Stimulated activated naive B cell treated with anti-CD40 and anti-IgM and Interleukin-4, amounts not matched to agents 10 μg/mL and 1 μg/mL and 100 μg/mL, for 72 hours (primary cell): Measurements from ENCODE around the gene SLC18A3.
A peak's percentile ranks its signal among the peaks of the same experiment; 100 is the strongest.

Source experiments
- ATAC-seq, 2 donors: fragments of 150-1000 bp; cut with Tn5 transposase; replicated peaks; 2 replicates each; pipeline ENCODE4 v1.10.0; 2021; ENCODE audit warnings: moderate library complexity in 1 of 2
- DNase-seq: peaks from one replicate; pipeline ENCODE4 v3.0.0; 2021
- H3K27ac Mint-ChIP-seq: one replicate; pipeline ENCODE4 v1.8.0; 2022; ENCODE audit warnings: mild to moderate bottlenecking, mixed read lengths
- H3K27me3 Mint-ChIP-seq, 2 donors: one replicate each; pipeline ENCODE4 v1.8.0; 2022; ENCODE audit warnings: mixed read lengths in 2 of 2
- H3K36me3 Mint-ChIP-seq, 2 donors: one replicate each; pipeline ENCODE4 v1.8.0; 2022; ENCODE audit warnings: mixed read lengths in 2 of 2, mild to moderate bottlenecking in 1 of 2
- H3K4me1 Mint-ChIP-seq, 2 donors: one replicate each; pipeline ENCODE4 v1.8.0; 2022; ENCODE audit warnings: mixed read lengths in 2 of 2, mild to moderate bottlenecking in 1 of 2
- H3K4me3 Mint-ChIP-seq, 2 donors: one replicate each; pipeline ENCODE4 v1.8.0; 2022; ENCODE audit warnings: mild to moderate bottlenecking in 2 of 2, mixed read lengths in 2 of 2, moderate library complexity in 1 of 2
- H3K9me3 Mint-ChIP-seq, 2 donors: one replicate each; pipeline ENCODE4 v1.8.0; 2022; ENCODE audit warnings: mixed read lengths in 2 of 2, mild to moderate bottlenecking in 1 of 2

The SLC18A3 gene

DNA sequence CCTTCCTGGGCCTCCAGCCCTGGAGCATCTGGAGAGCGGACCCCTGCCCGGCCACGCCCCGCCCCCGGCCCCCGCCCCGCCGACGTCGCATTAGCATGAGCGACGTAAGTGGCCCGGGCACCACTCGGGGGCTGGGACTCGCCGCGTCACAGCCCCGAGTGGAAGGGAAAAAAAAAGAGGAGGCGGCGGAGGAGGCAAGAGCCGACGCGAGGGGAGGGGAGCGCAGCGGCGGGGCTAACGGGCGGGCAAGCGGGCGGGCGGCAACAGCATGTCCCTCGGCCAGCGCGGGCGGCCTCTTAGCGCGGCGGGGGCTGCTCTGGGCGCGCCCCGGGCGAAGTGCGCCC, at the start of gene SLC18A3:
TSS of gene SLC18A3 (plus strand) at position 197 of the 344 bp plus-strand sequence. CDS start 431 bp downstream, outside the sequence.
- ATAC-seq (no peak), DNase-seq (no peak)
- H3K4me1 Mint-ChIP-seq: peaks cover 33 to 46% of the 10 kb centered on the region in 2 donors
- peaks cover 10 to 13% of the 10 kb centered on the region in 2 donors for H3K36me3 Mint-ChIP-seq
- peak within 1 kb of the TSS; percentile 51 to 59 for H3K4me3 Mint-ChIP-seq
- H3K9me3 Mint-ChIP-seq: peaks cover 10 to 12% of the 10 kb centered on the region in 2 donors
- H3K27ac Mint-ChIP-seq: peak within 1 kb of the TSS; percentile 89
- peaks cover 82 to 89% of the 10 kb centered on the region in 2 donors for H3K27me3 Mint-ChIP-seq

DNA sequence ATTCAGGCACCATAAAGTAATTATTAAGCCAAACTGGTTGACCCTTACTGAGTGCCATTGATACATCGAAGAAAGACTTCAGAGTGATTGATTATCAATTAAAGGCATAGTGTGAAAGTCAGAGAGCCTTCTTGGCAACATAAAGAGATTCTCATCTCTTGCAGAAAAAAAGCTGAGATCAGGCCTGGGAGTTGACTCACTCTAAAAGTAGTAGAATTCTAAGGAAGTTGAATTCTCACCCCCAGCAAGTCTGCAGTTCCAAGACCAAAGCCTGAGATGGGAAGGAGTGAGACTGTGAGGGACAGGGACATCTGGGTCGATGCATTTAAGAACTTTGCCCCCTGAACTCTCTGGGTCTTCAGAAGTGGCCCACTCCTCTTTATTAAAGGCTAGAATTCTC, 49.6 kb upstream of the SLC18A3 start:
- Mint-ChIP-seq H3K9me3 (peaks cover 2% of the 10 kb centered on the region in 2 donors), H3K36me3 (peaks cover 0 to 4% of the 10 kb centered on the region in 2 donors), H3K27ac (no peak overlapping the region), H3K4me3 (no peak overlapping the region), H3K4me1 (peaks cover 9 to 16% of the 10 kb centered on the region in 2 donors), H3K27me3 (peaks cover 33 to 59% of the 10 kb centered on the region in 2 donors)
- DNase-seq: no peak
- ATAC-seq: no peak

DNA sequence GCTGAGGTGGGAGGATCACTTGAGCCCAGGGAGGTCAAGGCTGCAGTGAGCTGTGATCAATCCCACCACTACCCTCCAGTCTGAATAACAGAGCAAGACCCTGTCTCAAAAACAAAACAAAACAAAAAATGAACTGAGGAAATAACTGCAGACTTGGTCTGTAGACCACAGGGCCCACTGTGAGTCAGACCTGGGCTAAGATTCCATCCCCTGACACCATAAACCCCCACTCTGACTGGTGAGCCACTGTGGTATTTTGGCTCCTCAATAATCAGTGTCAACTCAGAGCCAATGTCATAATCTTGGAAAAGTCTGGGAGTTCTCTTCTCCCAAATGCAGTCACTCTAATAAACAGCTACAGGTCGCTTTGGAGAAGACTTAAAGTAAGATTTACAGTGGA, 47.2 kb upstream of the SLC18A3 start:
- no peak for ATAC-seq
- H3K4me1 Mint-ChIP-seq: peaks cover 15 to 33% of the 10 kb centered on the region in 2 donors
- peaks cover 29 to 54% of the 10 kb centered on the region in 2 donors for H3K27me3 Mint-ChIP-seq
- no peak overlapping the region for H3K27ac Mint-ChIP-seq
- no peak for DNase-seq
- H3K36me3 Mint-ChIP-seq: peaks cover 4 to 5% of the 10 kb centered on the region in 2 donors
- H3K4me3 Mint-ChIP-seq: no peak overlapping the region
- H3K9me3 Mint-ChIP-seq: peaks cover 0 to 4% of the 10 kb centered on the region in 2 donors

DNA sequence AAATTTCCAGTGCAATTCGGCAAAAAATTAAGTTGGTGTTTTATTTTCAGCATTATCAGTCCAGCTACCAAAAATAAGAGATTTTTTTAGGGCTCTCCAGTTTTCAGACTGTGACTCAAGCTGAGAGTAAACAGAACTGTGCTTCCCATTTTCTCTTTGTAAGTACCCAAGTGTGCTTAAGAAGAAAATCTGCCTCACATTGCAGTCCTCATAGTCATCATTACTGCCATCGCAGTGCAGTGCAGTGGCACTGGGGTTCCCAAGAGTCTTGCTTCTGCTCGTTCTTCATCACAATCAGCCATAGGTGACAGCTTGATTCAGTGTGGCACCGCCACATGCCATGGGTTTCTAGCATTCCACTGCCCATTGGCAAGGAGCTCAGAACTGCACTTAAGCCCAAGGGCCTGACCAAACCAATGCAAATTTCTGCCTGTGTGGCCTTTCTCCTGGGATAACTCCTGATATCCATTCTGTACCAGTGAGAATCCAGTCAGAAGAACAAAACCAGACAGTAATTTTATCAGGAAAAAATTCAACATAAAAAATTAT, 45.6 kb upstream of the SLC18A3 start:
- Mint-ChIP-seq H3K9me3 (peaks cover 4% of the 10 kb centered on the region in 2 donors), H3K36me3 (peaks cover 0 to 8% of the 10 kb centered on the region in 2 donors), H3K4me3 (no peak overlapping the region), H3K27me3 (peaks cover 22 to 47% of the 10 kb centered on the region in 2 donors), H3K27ac (no peak overlapping the region), H3K4me1 (peaks cover 24 to 48% of the 10 kb centered on the region in 2 donors)
- ATAC-seq: no peak
- DNase-seq: no peak

DNA sequence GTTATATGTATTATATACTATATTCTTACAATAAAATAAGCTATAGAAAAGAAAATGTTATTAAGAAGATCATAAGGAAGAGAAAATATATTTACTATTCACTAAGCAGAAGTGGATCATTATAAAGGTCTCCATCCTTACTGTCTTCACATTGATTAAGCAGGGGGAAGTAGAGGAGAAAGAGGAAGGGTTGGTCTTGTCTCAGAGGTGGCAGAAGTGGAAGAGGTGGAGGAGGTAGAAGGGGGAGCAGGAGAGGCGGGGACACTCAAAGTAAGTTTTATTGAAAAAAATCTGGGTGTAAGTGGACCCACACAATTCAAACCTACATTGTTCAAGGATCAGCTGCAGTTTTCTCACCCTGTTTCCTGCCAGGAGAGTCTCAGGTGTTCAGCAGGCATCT, 42.3 kb upstream of the SLC18A3 start:
- H3K27me3 Mint-ChIP-seq: peaks cover 29 to 41% of the 10 kb centered on the region in 2 donors
- H3K4me3 Mint-ChIP-seq: peak overlapping the region; percentile 31 to 39
- H3K9me3 Mint-ChIP-seq: peaks cover 4% of the 10 kb centered on the region in 2 donors
- H3K36me3 Mint-ChIP-seq: peaks cover 3 to 8% of the 10 kb centered on the region in 2 donors
- peak overlapping the region; percentile 74 for H3K27ac Mint-ChIP-seq
- ATAC-seq (peak; percentile 71 to 78), DNase-seq (peak; percentile 20)
- H3K4me1 Mint-ChIP-seq: peaks cover 29 to 45% of the 10 kb centered on the region in 2 donors

DNA sequence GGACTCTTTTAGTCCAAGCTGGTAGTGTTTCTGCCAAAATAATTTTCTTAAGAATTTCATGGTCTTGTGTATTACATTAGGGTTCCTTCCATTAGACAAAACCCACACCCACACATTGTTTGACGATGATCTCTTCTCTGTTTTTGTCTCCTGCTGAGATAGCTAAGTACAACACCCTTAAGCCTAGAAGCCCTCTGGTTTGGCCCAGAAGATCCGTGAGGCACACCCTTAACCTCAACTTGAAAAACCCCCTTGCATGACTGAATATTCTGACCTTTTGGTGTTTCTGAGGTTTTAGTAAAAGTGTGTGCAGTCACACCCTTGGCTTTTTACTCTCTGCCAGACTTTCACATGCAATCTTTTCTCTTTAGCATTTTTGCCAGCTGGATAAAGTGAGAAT, 41.9 kb upstream of the SLC18A3 start:
- peak overlapping the region; percentile 74 for H3K27ac Mint-ChIP-seq
- peaks cover 4% of the 10 kb centered on the region in 2 donors for H3K9me3 Mint-ChIP-seq
- peaks cover 3 to 8% of the 10 kb centered on the region in 2 donors for H3K36me3 Mint-ChIP-seq
- ATAC-seq: peak; percentile 91 to 92
- H3K27me3 Mint-ChIP-seq: peaks cover 27 to 37% of the 10 kb centered on the region in 2 donors
- peaks cover 27 to 42% of the 10 kb centered on the region in 2 donors for H3K4me1 Mint-ChIP-seq
- peak; percentile 64 for DNase-seq
- peak overlapping the region; percentile 31 to 51 for H3K4me3 Mint-ChIP-seq

DNA sequence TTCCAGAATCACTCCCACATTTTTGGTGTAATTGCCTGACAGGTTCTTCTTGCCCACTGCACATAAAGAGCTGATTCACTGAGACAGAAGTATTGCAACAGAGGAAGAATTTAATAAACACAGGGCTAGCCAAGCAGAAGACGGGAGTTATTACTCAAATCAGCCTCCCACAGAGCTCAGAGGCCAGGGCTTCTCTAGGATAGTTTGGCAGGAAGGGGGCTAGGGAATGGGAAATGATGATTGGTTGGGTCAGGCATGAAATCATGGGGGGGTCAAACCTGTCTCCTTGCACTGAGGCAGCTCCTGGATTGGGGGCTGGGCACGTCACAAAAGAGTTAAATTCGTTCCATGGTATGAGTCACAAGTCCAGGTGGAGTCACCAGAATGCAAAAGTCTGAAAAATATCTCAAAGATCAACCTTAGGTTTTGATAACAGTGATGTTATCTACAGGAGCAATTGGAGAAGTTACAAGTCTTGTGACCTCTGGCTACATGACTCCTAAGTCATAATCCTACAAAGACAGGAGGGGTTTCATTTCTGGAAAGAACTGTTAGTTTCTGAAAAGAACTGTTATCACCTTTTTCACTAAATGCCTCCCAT, 41.0 kb upstream of the SLC18A3 start:
- no peak for ATAC-seq
- peak overlapping the region; percentile 18 to 51 for H3K4me3 Mint-ChIP-seq
- peaks cover 25 to 40% of the 10 kb centered on the region in 2 donors for H3K4me1 Mint-ChIP-seq
- H3K9me3 Mint-ChIP-seq: peaks cover 4% of the 10 kb centered on the region in 2 donors
- no peak for DNase-seq
- H3K36me3 Mint-ChIP-seq: peaks cover 3 to 8% of the 10 kb centered on the region in 2 donors
- peak overlapping the region; percentile 74 for H3K27ac Mint-ChIP-seq
- peaks cover 24 to 33% of the 10 kb centered on the region in 2 donors for H3K27me3 Mint-ChIP-seq

DNA sequence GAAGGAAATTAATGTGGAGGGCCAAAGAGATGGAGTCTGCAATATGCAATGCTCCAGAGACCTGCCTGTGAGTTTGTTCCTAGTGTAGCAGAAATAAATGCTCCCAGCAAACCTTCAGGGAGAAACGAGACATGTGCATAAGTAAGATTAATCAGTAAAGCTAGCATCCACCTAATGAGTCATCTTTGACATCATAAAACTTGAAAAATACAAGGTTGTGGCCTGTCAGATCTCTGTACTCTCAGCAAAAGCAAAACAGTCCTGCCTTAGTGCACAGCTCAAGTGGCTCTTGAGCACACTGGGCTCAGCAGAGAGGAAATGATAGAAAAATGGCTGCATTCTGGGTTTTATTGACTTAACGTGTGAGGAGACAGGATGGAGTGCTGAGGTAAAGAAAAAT, 38.7 kb upstream of the SLC18A3 start:
- Mint-ChIP-seq H3K4me1 (peaks cover 21 to 29% of the 10 kb centered on the region in 2 donors), H3K36me3 (peaks cover 3 to 6% of the 10 kb centered on the region in 2 donors), H3K4me3 (no peak overlapping the region), H3K27ac (no peak overlapping the region), H3K27me3 (peaks cover 28% of the 10 kb centered on the region in 2 donors), H3K9me3 (peaks cover 2 to 4% of the 10 kb centered on the region in 2 donors)
- ATAC-seq (no peak), DNase-seq (no peak)

DNA sequence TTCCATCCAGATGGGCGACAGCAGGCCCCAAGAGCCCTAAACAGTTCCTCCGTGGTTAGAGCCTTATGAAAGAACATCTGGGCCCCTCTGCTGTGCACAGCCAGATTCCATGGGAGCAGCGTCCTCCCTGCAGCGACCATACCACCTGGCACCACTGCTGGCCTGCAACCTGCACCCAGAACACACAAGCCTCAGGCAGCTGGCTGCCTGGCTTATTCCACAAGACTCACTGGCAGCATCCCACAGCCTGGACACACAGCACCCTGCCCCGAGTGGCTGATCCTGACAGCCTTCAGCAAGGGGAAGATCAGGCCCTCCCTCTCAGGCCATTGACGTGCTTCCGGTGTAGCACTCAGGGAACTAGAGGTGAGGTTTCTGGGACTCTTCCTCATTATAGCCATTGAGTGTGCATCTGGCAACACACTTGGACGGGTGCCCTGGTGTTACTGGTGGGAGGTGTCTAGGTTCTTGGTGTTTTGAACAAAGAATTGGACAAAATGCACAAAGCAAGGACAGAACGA, 37.5 kb upstream of the SLC18A3 start:
- Mint-ChIP-seq H3K4me1 (peaks cover 17 to 27% of the 10 kb centered on the region in 2 donors), H3K4me3 (no peak overlapping the region), H3K36me3 (peaks cover 3% of the 10 kb centered on the region in 2 donors), H3K27me3 (peaks cover 31 to 40% of the 10 kb centered on the region in 2 donors), H3K27ac (no peak overlapping the region), H3K9me3 (peaks cover 0 to 4% of the 10 kb centered on the region in 2 donors)
- DNase-seq: no peak
- ATAC-seq: no peak

DNA sequence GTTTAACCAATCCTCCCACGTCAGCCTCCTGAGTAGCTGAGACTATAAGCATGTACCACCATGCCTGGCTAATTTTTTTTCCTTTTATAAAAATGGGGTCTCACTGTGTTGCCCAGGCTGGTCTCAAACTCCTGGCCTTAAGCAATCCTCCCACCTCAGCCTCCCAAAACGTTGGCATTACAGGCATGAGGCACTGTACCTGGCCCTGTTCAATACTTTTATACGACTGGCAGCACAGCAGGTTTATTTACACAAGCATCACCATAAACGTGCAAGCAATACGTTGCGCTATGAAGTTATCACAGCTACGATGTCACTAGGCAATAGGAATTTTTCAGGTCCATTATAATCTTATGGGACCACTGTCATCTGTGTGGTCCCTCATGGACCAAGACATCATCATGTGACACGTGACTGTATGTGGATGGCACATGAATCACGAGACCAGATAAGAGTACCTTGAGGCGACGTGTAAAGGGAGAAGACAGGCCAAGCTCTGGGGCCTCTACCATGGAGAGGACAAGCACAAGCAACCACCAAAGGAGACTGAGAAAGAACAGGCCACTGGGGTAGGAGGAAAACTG, 34.5 kb upstream of the SLC18A3 start:
- Mint-ChIP-seq H3K4me3 (no peak overlapping the region), H3K9me3 (no peaks in the 10 kb centered on the region), H3K27ac (no peak overlapping the region), H3K36me3 (no peaks in the 10 kb centered on the region), H3K27me3 (peaks cover 36 to 51% of the 10 kb centered on the region in 2 donors), H3K4me1 (peaks cover 5 to 8% of the 10 kb centered on the region in 2 donors)
- DNase-seq: no peak
- ATAC-seq: no peak

DNA sequence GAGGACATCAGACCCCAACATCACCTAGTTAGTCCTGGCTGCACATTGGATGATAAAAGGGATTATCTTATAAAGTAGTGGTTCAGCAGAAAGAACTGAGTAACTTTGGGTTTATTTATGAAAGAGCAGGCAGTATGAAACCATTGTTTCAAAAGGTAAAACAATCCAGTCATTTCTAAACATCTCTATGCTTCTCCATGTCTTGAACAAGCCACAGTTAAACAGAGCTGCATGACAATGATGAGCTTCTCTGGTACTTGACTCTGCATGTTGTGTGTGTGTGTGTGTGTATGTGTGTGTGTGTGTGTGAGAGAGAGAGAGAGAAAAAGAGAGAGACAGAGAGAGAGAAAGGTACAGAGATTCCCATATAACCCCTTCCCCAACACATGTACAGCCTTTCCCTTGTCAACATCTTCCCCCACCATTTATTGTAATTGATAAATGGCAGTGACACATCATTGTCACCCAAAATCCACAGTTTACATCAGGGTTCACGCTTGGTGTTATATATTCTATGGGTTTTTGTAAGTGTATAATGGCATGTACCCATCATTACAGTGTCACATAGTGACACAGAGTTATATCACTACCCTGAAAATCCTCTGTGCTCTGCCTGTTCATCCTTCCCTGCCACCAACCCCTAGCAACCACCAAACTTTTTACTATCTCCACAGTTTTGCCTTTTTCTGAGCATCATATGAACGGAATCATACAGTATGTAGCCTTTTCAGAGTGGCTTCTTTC, 32.8 kb upstream of the SLC18A3 start:
- DNase-seq (no peak), ATAC-seq (peak; percentile 50 to 58)
- Mint-ChIP-seq H3K36me3 (no peaks in the 10 kb centered on the region), H3K9me3 (no peaks in the 10 kb centered on the region), H3K4me3 (no peak overlapping the region), H3K27me3 (peaks cover 34 to 50% of the 10 kb centered on the region in 2 donors), H3K27ac (no peak overlapping the region), H3K4me1 (peaks cover 2 to 8% of the 10 kb centered on the region in 2 donors)

DNA sequence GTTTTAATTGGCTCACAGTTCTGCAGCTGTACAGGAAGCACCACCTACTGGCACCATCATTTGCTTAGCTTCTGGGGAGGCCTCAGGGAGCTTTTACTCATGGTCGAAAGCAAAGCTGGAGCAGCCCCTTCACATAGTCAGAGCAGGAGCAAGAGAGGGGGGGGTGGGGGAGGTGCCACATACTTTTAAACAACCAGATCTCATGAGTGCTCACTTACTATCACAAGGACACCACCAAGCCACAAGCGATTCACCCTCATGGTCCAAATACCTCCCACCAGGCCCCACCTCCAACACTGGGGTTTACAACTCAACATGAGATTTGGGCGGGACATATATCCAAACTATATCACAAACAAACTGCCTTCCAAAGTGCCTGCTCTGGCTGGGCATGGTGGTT, 31.7 kb upstream of the SLC18A3 start:
- Mint-ChIP-seq H3K4me3 (no peak overlapping the region), H3K27me3 (peaks cover 38 to 55% of the 10 kb centered on the region in 2 donors), H3K27ac (no peak overlapping the region), H3K9me3 (no peaks in the 10 kb centered on the region), H3K4me1 (peaks cover 2 to 8% of the 10 kb centered on the region in 2 donors), H3K36me3 (no peaks in the 10 kb centered on the region)
- ATAC-seq (no peak), DNase-seq (no peak)

DNA sequence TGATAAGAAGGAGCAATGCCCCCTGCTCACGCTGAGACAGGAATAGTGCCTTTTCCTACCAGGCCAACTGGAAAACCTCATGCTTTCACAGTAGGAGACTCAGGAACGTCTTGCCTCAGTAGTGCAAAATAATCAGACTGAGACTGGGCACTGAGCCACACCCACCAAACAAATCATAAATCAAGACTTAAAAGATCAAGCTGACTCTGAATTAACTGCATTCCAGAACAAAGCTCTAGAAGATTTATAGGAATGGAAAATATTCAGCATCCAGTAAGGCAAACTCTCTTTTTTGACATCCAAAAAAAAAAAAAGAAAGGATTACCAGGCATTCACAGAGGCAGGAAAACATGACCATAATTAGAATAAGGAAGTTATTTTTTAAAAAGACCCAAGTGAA, 30.5 kb upstream of the SLC18A3 start:
- Mint-ChIP-seq H3K36me3 (no peaks in the 10 kb centered on the region), H3K27ac (no peak overlapping the region), H3K4me1 (peaks cover 2 to 8% of the 10 kb centered on the region in 2 donors), H3K27me3 (peaks cover 37 to 58% of the 10 kb centered on the region in 2 donors), H3K9me3 (no peaks in the 10 kb centered on the region), H3K4me3 (no peak overlapping the region)
- DNase-seq (no peak), ATAC-seq (no peak)

DNA sequence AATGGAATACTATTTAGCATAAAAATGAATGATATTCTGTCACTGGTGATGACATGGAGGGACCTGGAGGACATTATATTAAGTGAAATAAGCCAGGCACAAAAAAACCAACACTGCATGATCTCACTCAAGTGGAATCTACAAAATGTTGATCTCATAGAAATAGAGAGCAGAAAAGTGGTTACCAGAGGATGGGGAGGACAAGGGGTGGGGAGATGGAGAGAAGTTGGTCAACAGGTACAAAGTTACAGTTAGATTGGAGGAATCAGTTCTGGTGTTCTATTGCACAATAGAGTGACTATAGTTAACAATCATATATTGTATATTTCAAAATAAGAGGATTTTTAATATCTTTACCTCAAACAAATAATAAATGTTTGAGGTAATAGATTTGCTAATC, 24.7 kb upstream of the SLC18A3 start:
- peaks cover 26 to 35% of the 10 kb centered on the region in 2 donors for H3K27me3 Mint-ChIP-seq

More for the DNA sequence above, 24.7 kb upstream of the SLC18A3 start:
- Mint-ChIP-seq H3K36me3 (no peaks in the 10 kb centered on the region), H3K9me3 (peaks cover 12 to 13% of the 10 kb centered on the region in 2 donors), H3K27ac (no peak overlapping the region), H3K4me3 (no peak overlapping the region), H3K4me1 (no peaks in the 10 kb centered on the region)
- ATAC-seq: no peak
- DNase-seq: no peak
